ENCODE measurements around the gene KCTD15. TPM values are rescaled to one million over a fixed set of nuclear protein-coding genes. Genes with fewer than 3 reads are reported as not detected.

KCTD15 gene
- total and polyA plus RNA-seq, 12 donors, result 3.4 to 21.7 (median 11.2) TPM

DNA sequence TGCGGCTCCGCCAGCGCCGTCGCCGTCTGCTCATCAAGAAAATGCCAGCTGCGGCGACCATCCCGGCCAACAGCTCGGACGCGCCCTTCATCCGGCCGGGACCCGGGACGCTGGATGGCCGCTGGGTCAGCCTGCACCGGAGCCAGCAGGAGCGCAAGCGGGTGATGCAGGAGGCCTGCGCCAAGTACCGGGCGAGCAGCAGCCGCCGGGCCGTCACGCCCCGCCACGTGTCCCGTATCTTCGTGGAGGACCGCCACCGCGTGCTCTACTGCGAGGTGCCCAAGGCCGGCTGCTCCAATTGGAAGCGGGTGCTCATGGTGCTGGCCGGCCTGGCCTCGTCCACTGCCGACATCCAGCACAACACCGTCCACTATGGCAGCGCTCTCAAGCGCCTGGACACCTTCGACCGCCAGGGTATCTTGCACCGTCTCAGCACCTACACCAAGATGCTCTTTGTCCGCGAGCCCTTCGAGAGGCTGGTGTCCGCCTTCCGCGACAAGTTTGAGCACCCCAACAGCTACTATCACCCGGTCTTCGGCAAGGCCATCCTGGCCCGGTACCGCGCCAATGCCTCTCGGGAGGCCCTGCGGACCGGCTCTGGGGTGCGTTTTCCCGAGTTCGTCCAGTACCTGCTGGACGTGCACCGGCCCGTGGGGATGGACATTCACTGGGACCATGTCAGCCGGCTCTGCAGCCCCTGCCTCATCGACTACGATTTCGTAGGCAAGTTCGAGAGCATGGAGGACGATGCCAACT lies 24.4 kb upstream of the KCTD15 start:
- H3K4me3 ChIP-seq, result no peak overlapping the region
- DNase-seq, result no peak
- H3K27me3 ChIP-seq, result no peaks in the 10 kb centered on the region
- TF ChIP-seq, protein P1, sequence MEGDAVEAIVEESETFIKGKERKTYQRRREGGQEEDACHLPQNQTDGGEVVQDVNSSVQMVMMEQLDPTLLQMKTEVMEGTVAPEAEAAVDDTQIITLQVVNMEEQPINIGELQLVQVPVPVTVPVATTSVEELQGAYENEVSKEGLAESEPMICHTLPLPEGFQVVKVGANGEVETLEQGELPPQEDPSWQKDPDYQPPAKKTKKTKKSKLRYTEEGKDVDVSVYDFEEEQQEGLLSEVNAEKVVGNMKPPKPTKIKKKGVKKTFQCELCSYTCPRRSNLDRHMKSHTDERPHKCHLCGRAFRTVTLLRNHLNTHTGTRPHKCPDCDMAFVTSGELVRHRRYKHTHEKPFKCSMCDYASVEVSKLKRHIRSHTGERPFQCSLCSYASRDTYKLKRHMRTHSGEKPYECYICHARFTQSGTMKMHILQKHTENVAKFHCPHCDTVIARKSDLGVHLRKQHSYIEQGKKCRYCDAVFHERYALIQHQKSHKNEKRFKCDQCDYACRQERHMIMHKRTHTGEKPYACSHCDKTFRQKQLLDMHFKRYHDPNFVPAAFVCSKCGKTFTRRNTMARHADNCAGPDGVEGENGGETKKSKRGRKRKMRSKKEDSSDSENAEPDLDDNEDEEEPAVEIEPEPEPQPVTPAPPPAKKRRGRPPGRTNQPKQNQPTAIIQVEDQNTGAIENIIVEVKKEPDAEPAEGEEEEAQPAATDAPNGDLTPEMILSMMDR (IDR thresholded peaks at IDR 0.05), result no peak
- no peak for TF ChIP-seq POLR2A (IDR thresholded peaks at IDR 0.05)
- H3K27ac ChIP-seq, result no peak overlapping the region
- 88 to 94% (median 89%) methylated on average over 45 to 72 of the region's 72 CpGs for WGBS, 4 donors
- no peaks in the 10 kb centered on the region for H3K4me1 ChIP-seq (replicated peaks in 1 of 2)
- H3K36me3 ChIP-seq (replicated peaks in 1 of 2), result no peaks in the 10 kb centered on the region
- intact Hi-C loops (cut with DNase I), result loop anchor here in 1 of 2 donors (5.0 to 10.0 kb wide), 2 partner anchors 340 to 527 kb away; no protein-coding TSS in a partner anchor
- H3K9me3 ChIP-seq (replicated peaks in 1 of 3), result no peaks in the 10 kb centered on the region

DNA sequence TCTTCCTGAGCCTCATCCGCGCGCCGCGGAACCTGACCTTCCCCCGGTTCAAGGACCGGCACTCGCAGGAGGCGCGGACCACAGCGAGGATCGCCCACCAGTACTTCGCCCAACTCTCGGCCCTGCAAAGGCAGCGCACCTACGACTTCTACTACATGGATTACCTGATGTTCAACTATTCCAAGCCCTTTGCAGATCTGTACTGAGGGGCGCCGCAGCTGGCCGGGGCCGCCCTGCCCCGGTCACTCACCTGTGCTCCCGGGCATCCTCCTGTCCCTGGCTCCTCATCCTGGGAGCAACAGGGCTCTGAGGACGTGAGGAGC lies 23.9 kb upstream of the KCTD15 start:
- no peaks in the 10 kb centered on the region for H3K36me3 ChIP-seq (replicated peaks in 1 of 2)
- intact Hi-C loops (cut with DNase I), result loop anchor here in 1 of 2 donors (5.0 to 10.0 kb wide), 2 partner anchors 341 to 528 kb away; no protein-coding TSS in a partner anchor
- H3K27me3 ChIP-seq, result no peaks in the 10 kb centered on the region
- no peak for TF ChIP-seq POLR2A (IDR thresholded peaks at IDR 0.05)
- TF ChIP-seq, protein P1 (IDR thresholded peaks at IDR 0.05), result no peak
- no peak overlapping the region for H3K4me3 ChIP-seq
- DNase-seq, result no peak
- WGBS, 4 donors, result 89 to 94% (median 92%) methylated on average over 23 of the region's 23 CpGs
- H3K9me3 ChIP-seq (replicated peaks in 1 of 3), result no peaks in the 10 kb centered on the region
- no peak overlapping the region for H3K27ac ChIP-seq
- H3K4me1 ChIP-seq (replicated peaks in 1 of 2), result no peaks in the 10 kb centered on the region

DNA sequence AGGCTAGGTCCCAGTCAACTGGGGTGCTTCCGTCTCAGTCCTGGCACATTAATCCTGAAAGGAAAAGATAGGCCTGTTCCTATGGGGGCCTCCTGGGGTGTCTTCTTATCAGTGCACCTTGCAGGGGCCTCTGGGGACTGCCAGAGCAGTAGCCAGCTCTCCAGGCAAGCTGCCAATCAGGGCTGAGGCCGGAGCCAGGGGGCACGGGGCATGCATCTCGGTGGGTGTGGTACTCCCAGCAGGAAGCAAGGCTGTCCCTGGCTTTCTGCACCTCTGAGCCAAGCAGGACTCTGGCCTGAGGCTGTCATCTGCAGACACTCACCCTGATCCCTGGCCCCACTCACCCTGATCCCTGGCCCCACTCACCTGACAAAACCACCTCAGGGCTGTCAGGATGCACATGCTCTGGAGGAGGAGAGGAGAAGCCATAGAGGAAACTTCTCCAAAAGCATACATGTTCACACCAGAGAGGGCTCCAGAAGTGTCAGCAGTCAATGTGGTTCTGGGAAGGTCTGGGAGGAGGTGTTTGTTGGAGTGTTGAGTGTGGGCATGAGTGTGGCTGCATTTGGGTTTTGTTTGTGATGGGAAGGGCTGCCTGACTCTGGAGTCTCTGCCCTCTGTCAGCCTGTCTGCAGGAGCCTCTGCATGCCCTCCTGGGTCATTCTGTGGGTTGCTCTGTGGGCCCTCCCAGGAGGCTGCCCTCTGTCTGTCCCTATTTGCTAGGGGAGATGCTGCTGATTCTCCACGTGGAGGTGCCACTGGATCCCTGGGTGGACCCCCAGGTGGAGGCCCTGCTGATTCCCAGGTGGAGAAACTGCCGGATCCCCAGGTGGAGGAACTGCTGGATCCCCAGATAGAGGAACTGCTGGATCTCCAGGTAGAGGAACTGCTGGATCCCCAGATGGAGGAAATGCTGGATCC lies 22.7 kb upstream of the KCTD15 start:
- WGBS, 4 donors, result 33 to 100% (median 42%) methylated on average over 1 to 6 of the region's 6 CpGs
- H3K27me3 ChIP-seq, result no peaks in the 10 kb centered on the region
- H3K4me3 ChIP-seq, result no peak overlapping the region
- H3K36me3 ChIP-seq (replicated peaks in 1 of 2), result no peaks in the 10 kb centered on the region
- H3K4me1 ChIP-seq (replicated peaks in 1 of 2), result no peaks in the 10 kb centered on the region
- H3K9me3 ChIP-seq (replicated peaks in 1 of 3), result no peaks in the 10 kb centered on the region
- intact Hi-C loops (cut with DNase I), result loop anchor here in 1 of 2 donors (5.0 to 10.0 kb wide), 2 partner anchors 342 to 529 kb away; no protein-coding TSS in a partner anchor
- no peak for DNase-seq
- TF ChIP-seq, protein P1 (IDR thresholded peaks at IDR 0.05), result no peak
- TF ChIP-seq POLR2A (IDR thresholded peaks at IDR 0.05), result no peak
- no peak overlapping the region for H3K27ac ChIP-seq

GRCh38 chr19:33774751-33775150 lies 21.9 kb upstream of the KCTD15 start:
- no peaks in the 10 kb centered on the region for H3K27me3 ChIP-seq
- WGBS, 4 donors, result 62 to 77% (median 70%) methylated on average over 3 to 6 of the region's 6 CpGs

More at GRCh38 chr19:33774751-33775150, 21.9 kb upstream of the KCTD15 start:
- Histone ChIP-seq H3K9me3 (replicated peaks in 1 of 3) (no peaks in the 10 kb centered on the region), H3K4me3 (no peak overlapping the region), H3K36me3 (replicated peaks in 1 of 2) (no peaks in the 10 kb centered on the region), H3K27ac (no peak overlapping the region), H3K4me1 (replicated peaks in 1 of 2) (no peaks in the 10 kb centered on the region)
- TF ChIP-seq, protein P1 (IDR thresholded peaks at IDR 0.05), result no peak
- no peak for TF ChIP-seq POLR2A (IDR thresholded peaks at IDR 0.05)
- intact Hi-C loops (cut with DNase I), result loop anchor here (5.0 to 10.0 kb wide), 5 partner anchors 223 to 530 kb away; no protein-coding TSS in a partner anchor
- DNase-seq, result no peak
